Osteoblast (primary cell): ENCODE measurements around the gene TTC32. TPM values are rescaled to one million over a fixed set of nuclear protein-coding genes. Genes with fewer than 3 reads are reported as not detected.

Experiments used
- total RNA-seq: library from RNA; depleted of rRNA; stranded (reverse); fragments of >200 nt; gene quantifications from 2 replicates; pipeline ENCODE4 v1.2.3, GENCODE V29; 2012

The TTC32 gene
- total RNA-seq, 1 donor: 14.8 TPM

Other genes with a start within 250 kb of the TTC32 start
- gene WDR35, start 88.1 kb upstream of the TTC32 start, total RNA-seq: 17.4 and 18.1 TPM in 2 replicates
- gene MATN3, start 110.7 kb upstream of the TTC32 start, total RNA-seq: 1.4 and 2.4 TPM in 2 replicates
- gene LAPTM4A, start 149.6 kb upstream of the TTC32 start, total RNA-seq: 249 and 275 TPM in 2 replicates